ENCODE measurements around the gene NVL. TPM values are rescaled to one million over a fixed set of nuclear protein-coding genes. Genes with fewer than 3 reads are reported as not detected.
"Not testable (repeated sequence)": the region's sequence is repeated elsewhere in the genome, so short reads cannot be mapped to it uniquely, and the experiment has no call there.

Gene NVL
- total RNA-seq, 6 experiments from 2014 or later: 21.4 to 24.4 (median 23.0) TPM

DNA sequence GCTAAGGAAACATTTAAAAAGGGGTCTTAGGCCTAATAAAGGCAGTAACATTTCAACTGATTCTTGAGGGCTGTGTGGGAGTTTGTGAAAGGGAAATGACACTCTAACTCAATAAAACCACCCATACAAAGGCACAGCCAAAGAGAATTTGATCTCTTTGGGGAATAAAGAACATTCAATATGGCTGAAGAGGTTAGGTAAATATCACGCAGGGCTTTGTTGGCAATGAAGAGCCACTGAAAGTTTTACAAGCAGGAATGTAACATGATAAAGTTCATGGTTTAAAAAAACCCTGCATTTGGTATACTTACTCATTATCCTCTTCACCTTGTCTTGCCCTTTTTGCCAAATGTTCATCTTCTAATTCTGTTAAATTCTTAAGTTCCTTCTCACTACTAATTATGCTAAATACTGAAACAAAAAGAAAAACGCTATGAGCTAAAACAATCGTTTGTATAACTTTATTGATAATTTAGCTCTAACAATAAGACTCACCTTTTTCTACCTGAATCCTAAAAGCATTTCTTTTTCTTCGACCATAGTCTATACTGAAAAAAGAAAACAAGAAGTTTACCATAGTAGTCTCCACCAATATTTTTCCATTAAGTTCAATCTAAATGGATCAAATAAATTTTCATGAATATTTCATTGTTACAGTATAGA is 12.5 kb downstream of the NVL start:
- TF ChIP-seq, protein P1, sequence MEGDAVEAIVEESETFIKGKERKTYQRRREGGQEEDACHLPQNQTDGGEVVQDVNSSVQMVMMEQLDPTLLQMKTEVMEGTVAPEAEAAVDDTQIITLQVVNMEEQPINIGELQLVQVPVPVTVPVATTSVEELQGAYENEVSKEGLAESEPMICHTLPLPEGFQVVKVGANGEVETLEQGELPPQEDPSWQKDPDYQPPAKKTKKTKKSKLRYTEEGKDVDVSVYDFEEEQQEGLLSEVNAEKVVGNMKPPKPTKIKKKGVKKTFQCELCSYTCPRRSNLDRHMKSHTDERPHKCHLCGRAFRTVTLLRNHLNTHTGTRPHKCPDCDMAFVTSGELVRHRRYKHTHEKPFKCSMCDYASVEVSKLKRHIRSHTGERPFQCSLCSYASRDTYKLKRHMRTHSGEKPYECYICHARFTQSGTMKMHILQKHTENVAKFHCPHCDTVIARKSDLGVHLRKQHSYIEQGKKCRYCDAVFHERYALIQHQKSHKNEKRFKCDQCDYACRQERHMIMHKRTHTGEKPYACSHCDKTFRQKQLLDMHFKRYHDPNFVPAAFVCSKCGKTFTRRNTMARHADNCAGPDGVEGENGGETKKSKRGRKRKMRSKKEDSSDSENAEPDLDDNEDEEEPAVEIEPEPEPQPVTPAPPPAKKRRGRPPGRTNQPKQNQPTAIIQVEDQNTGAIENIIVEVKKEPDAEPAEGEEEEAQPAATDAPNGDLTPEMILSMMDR (IDR thresholded peaks at IDR 0.05): no peak
- Mint-ChIP-seq H3K9me3 (no peaks in the 10 kb centered on the region), H3K27ac (no peak overlapping the region), H3K27me3 (ENCODE audit: insufficient read depth) (no peaks in the 10 kb centered on the region), H3K4me3 (no peak overlapping the region), H3K4me1 (ENCODE audit: low read depth) (no peaks in the 10 kb centered on the region), H3K36me3 (ENCODE audit: low read depth) (peaks cover 11% of the 10 kb centered on the region; the same call in 1 of the 2 replicates)
- no peak for DNase-seq

DNA sequence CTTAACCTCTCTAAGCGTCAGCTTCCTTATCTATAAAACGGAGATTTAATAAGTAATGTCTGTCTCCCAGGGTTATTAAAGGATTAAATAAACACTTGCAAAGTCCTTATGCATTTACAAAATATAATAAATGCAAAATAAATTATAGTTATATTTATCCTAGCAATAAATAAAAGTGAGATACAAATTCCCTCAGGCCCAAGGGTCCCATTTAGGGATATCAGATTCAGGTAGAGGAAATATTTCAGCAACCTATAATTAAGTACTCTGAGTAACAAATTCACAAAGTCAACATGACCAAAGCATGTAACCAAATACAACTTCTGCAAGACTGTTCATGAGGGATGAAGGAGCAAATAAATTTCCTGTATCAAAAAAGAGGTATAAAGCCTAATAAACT is 17.9 kb downstream of the NVL start:
- no peak overlapping the region for H3K4me3 Mint-ChIP-seq
- H3K27ac Mint-ChIP-seq: peak overlapping the region; percentile 41; the same call in 1 of the 2 replicates
- peaks cover 9% of the 10 kb centered on the region for H3K4me1 Mint-ChIP-seq (ENCODE audit: low read depth)
- H3K27me3 Mint-ChIP-seq (ENCODE audit: insufficient read depth): no peaks in the 10 kb centered on the region
- no peaks in the 10 kb centered on the region for H3K9me3 Mint-ChIP-seq
- DNase-seq: no peak
- peaks cover 19% of the 10 kb centered on the region for H3K36me3 Mint-ChIP-seq (ENCODE audit: low read depth)
- TF ChIP-seq, protein P1 (IDR thresholded peaks at IDR 0.05): no peak

DNA sequence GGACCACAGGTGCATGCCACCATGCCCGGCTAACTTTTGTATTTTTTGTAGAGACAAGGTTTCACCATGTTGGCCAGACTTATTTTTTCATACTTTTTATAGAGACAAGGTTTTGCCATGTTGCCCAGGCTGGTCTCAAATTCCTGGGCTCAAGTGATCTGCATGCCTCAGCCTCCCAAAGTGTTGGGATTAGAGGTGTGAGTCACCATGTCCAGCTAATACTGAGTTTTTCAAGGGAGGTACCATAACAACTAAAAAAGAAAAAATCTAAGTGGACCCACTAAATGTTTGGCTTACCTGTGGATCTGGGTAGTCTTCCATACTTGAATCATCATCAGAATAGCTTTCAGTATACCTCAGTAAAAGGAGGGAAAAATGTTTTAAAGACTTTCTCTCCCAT is 18.5 kb downstream of the NVL start:
- H3K4me3 Mint-ChIP-seq; H3K27me3 Mint-ChIP-seq (ENCODE audit: insufficient read depth); H3K9me3 Mint-ChIP-seq; H3K4me1 Mint-ChIP-seq (ENCODE audit: low read depth): not testable (repeated sequence)
- DNase-seq: peak; percentile 33
- Mint-ChIP-seq H3K27ac (peak overlapping the region; percentile 41; the same call in 1 of the 2 replicates), H3K36me3 (ENCODE audit: low read depth) (peaks cover 17% of the 10 kb centered on the region)

DNA sequence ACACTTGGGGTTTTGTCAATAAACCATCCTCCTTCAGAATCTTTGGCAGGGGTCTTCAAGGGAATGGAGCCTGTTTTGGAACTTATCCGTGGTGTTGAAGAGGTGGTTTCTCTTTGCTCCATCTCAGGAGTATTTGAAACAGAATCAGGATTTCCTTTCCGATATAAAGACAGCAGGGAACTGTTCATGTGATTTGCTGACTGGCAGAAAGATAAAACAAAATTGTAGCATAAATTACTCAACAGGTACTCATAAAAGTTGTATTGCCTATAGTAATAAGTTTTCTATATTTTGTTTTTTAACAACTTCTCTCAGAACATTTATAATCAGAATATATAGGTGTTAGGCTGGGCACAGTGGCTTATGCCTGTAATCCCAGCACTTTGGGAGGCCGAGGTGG is 21.9 kb downstream of the NVL start:
- no peak overlapping the region for H3K27ac Mint-ChIP-seq
- no peak for DNase-seq
- no peak overlapping the region for H3K4me3 Mint-ChIP-seq
- no peaks in the 10 kb centered on the region for H3K9me3 Mint-ChIP-seq
- peaks cover 15% of the 10 kb centered on the region for H3K36me3 Mint-ChIP-seq (ENCODE audit: low read depth)
- H3K4me1 Mint-ChIP-seq (ENCODE audit: low read depth): peaks cover 16% of the 10 kb centered on the region
- TF ChIP-seq, protein P1 (IDR thresholded peaks at IDR 0.05): no peak
- no peaks in the 10 kb centered on the region; the same call in 1 of the 2 replicates for H3K27me3 Mint-ChIP-seq (ENCODE audit: insufficient read depth)

DNA sequence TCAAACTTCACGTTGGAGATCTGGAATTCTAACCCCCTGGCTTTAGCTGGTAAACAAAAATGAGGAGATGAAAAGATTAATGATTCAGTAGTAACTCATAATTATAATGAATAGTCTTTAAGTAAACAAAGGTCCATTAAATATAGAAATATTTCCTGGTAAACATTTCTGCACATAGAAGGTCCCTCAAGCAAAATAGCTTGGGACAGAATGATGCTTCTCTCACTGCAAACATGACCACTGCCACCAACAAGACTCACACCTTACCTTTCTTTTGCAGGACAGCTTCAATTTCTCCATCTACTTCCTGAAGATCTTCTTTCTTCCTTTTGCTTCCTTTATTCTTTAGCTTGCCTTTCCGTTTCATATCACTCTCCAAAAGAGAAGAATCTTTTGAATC is 25.2 kb downstream of the NVL start:
- no peak for DNase-seq
- H3K27me3 Mint-ChIP-seq (ENCODE audit: insufficient read depth): no peaks in the 10 kb centered on the region; the same call in 1 of the 2 replicates
- TF ChIP-seq, protein P1 (IDR thresholded peaks at IDR 0.05): no peak
- no peaks in the 10 kb centered on the region for H3K9me3 Mint-ChIP-seq
- no peak overlapping the region for H3K4me3 Mint-ChIP-seq
- H3K36me3 Mint-ChIP-seq (ENCODE audit: low read depth): peaks cover 19% of the 10 kb centered on the region
- peaks cover 18% of the 10 kb centered on the region for H3K4me1 Mint-ChIP-seq (ENCODE audit: low read depth)
- H3K27ac Mint-ChIP-seq: no peak overlapping the region

DNA sequence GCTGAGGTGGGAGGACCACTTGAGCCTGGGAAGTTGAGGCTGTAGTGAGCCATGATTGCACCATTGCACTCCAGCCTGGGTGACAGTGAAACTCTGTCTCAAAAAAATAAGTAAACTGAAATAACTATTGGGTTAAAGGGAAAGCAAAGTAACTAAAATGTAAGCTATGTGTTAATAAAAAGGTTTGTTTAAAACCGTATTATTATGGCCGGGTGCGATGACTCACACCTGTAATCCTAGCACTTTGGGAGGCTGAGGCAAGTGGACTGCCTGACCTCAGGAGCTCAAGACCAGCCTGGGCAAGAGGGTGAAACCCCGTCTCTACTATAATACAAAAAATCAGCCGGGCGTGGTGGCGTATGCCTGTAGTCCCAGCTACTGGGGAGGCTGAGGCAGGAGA is 27.0 kb downstream of the NVL start:
- Mint-ChIP-seq H3K27me3 (ENCODE audit: insufficient read depth) (no peaks in the 10 kb centered on the region; the same call in 1 of the 2 replicates), H3K4me3 (no peak overlapping the region), H3K4me1 (ENCODE audit: low read depth) (peaks cover 18% of the 10 kb centered on the region), H3K36me3 (ENCODE audit: low read depth) (peaks cover 26% of the 10 kb centered on the region), H3K9me3 (no peaks in the 10 kb centered on the region), H3K27ac (no peak overlapping the region)
- TF ChIP-seq, protein P1 (IDR thresholded peaks at IDR 0.05): no peak
- no peak for DNase-seq

Data from HFFc6 (cell line).